Loucy (cell line): ENCODE data around the gene OR10A6.

ENCODE experiments used
- H2AFZ ChIP-seq: fragments of 200-600 bp; sonication (generic); 2 replicates; pipeline ENCODE4 v1.6.0; 2016; ENCODE audit warnings: antibody characterized with exemption, mild to moderate bottlenecking, low read length, moderate library complexity
- H3F3A ChIP-seq: fragments of 200-600 bp; 2 replicates; pipeline ENCODE4 v1.6.0; 2016; ENCODE audit warnings: antibody characterized with exemption, low read depth, mild to moderate bottlenecking
- H3K27me3 ChIP-seq: fragments of 200-600 bp; sonication (generic); 2 replicates; pipeline ENCODE4 v1.6.1; 2014; ENCODE audit warnings: low read length, mild to moderate bottlenecking; ENCODE audit not compliant: insufficient read depth, poor library complexity, severe bottlenecking
- H3K36me3 ChIP-seq: fragments of 200-600 bp; sonication (generic); 2 replicates; pipeline ENCODE4 v1.6.1; 2016; ENCODE audit warnings: low read length; ENCODE audit not compliant: insufficient read depth
- H3K4me1 ChIP-seq: fragments of 200-600 bp; sonication (generic); 2 replicates; pipeline ENCODE4 v1.5.1; 2014; ENCODE audit warnings: low read length, mild to moderate bottlenecking; ENCODE audit not compliant: insufficient read depth, poor library complexity, severe bottlenecking
- H3K4me2 ChIP-seq: fragments of 200-600 bp; sonication (generic); 2 replicates; pipeline ENCODE4 v1.6.0; 2014; ENCODE audit warnings: antibody characterized with exemption, low read length, low read depth, mild to moderate bottlenecking; ENCODE audit not compliant: poor library complexity, severe bottlenecking
- H3K4me3 ChIP-seq: fragments of 200-600 bp; sonication (generic); 2 replicates; pipeline ENCODE4 v1.5.1; 2014; ENCODE audit warnings: low read length, mild to moderate bottlenecking, mixed read lengths; ENCODE audit not compliant: poor library complexity, severe bottlenecking
- H3K79me2 ChIP-seq: fragments of 200-600 bp; sonication (generic); 2 replicates; pipeline ENCODE4 v1.6.1; 2014; ENCODE audit warnings: low read length; ENCODE audit not compliant: insufficient read depth
- H3K9ac ChIP-seq: fragments of 200-600 bp; sonication (generic); 2 replicates; pipeline ENCODE4 v1.6.0; 2014; ENCODE audit warnings: mild to moderate bottlenecking, low read depth, low read length, moderate library complexity; ENCODE audit not compliant: poor library complexity, severe bottlenecking
- H3K9me2 ChIP-seq: fragments of 200-600 bp; sonication (generic); replicated peaks from 2 replicates; pipeline ENCODE4 v1.6.1; 2016; ENCODE audit warnings: low read depth, low read length, mixed read lengths
- H3K9me3 ChIP-seq: fragments of 200-600 bp; sonication (generic); 2 replicates; pipeline ENCODE4 v1.6.1; 2014; ENCODE audit warnings: mild to moderate bottlenecking, antibody characterized with exemption, low read length, low read depth; ENCODE audit not compliant: insufficient read depth
- H4K20me1 ChIP-seq: fragments of 200-600 bp; sonication (generic); 2 replicates; pipeline ENCODE4 v1.6.0; 2014; ENCODE audit warnings: antibody characterized with exemption, low read length, mild to moderate bottlenecking; ENCODE audit not compliant: insufficient read depth, poor library complexity, severe bottlenecking
- CTCF ChIP-seq: fragments of 200-600 bp; sonication (generic); conservative IDR thresholded peaks from 2 replicates; pipeline ENCODE4 v1.5.1; 2014; ENCODE audit warnings: mild to moderate bottlenecking, antibody characterized with exemption, low read length
- EZH2phosphoT487 ChIP-seq: fragments of 200-600 bp; IDR thresholded peaks from 2 replicates; pipeline ENCODE4 v1.6.1; 2018; ENCODE audit warnings: antibody characterized with exemption, mild to moderate bottlenecking, moderate library complexity, borderline replicate concordance

The OR10A6 gene

DNA sequence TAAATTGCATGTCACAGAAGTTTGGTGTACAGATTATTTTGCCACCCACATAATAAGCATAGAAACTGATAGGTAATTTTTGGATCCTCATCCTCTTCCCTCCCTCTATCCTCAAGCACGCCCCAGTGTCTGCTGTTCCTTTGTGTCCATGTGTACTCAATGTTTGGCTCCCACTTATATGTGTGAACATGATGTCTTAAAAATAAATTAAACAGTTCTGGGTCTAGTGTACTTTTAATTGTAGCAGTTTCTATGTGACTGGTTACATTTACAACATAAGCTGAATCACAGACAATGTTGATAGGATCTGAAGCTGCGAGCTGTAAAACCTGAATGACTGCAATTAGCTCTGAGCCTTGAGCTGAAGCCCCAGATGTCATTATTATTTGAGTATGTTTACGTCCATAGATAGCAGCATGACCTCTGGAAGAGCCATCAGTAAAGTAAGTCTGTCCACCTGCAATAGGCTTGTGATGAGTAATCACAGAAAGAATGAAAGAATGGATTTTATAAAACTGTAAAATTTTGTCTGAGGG lies 29.7 kb downstream of the OR10A6 start:
- H3K9me3 ChIP-seq: no peaks in the 10 kb centered on the region
- no peak overlapping the region for H3K9ac ChIP-seq
- H3K9me2 ChIP-seq: no peaks in the 10 kb centered on the region
- H3K36me3 ChIP-seq: no peaks in the 10 kb centered on the region
- H3K4me2 ChIP-seq: no peak overlapping the region
- no peaks in the 10 kb centered on the region for H3K27me3 ChIP-seq
- no peaks in the 10 kb centered on the region for H3K79me2 ChIP-seq
- no peaks in the 10 kb centered on the region for H3F3A ChIP-seq
- no peak overlapping the region for H2AFZ ChIP-seq
- H3K4me1 ChIP-seq: peaks cover 11% of the 10 kb centered on the region
- H3K4me3 ChIP-seq: no peak overlapping the region
- no peaks in the 10 kb centered on the region for H4K20me1 ChIP-seq
- TF ChIP-seq CTCF: no peak
- no peak for TF ChIP-seq EZH2phosphoT487

GRCh38 chr11:7900686-7901085 lies 30.4 kb downstream of the OR10A6 start:
- H3K4me1 ChIP-seq: peaks cover 6% of the 10 kb centered on the region
- no peak overlapping the region for H3K4me2 ChIP-seq
- no peak overlapping the region for H3K9ac ChIP-seq
- no peak overlapping the region for H2AFZ ChIP-seq
- no peaks in the 10 kb centered on the region for H3K36me3 ChIP-seq
- no peaks in the 10 kb centered on the region for H3F3A ChIP-seq
- no peaks in the 10 kb centered on the region for H3K9me2 ChIP-seq
- H3K9me3 ChIP-seq: no peaks in the 10 kb centered on the region
- H3K79me2 ChIP-seq: no peaks in the 10 kb centered on the region
- no peaks in the 10 kb centered on the region for H4K20me1 ChIP-seq
- H3K4me3 ChIP-seq: no peak overlapping the region
- no peak for TF ChIP-seq CTCF
- no peak for TF ChIP-seq EZH2phosphoT487
- H3K27me3 ChIP-seq: no peaks in the 10 kb centered on the region

- Histone ChIP-seq H3K27me3 (no peaks in the 10 kb centered on the region), H3K4me2 (no peak overlapping the region), H3F3A (no peaks in the 10 kb centered on the region), H3K4me1 (no peaks in the 10 kb centered on the region), H4K20me1 (no peaks in the 10 kb centered on the region), H3K9me3 (no peaks in the 10 kb centered on the region), H3K36me3 (no peaks in the 10 kb centered on the region), H3K9ac (no peak overlapping the region), H3K79me2 (no peaks in the 10 kb centered on the region), H3K4me3 (no peak overlapping the region), H2AFZ (no peak overlapping the region), H3K9me2 (no peaks in the 10 kb centered on the region)
- TF ChIP-seq EZH2phosphoT487 (no peak), CTCF (no peak)
These were observed 31.6 kb downstream of the OR10A6 start for GRCh38 chr11:7899418-7899817.
